ENCODE data around the gene NGFR. TPM values are rescaled to one million over a fixed set of nuclear protein-coding genes. Genes with fewer than 3 reads are reported as not detected.

NGFR gene
- total and polyA plus RNA-seq, 2 experiments from 2014 or later: 0.43 to 0.81 TPM

DNA sequence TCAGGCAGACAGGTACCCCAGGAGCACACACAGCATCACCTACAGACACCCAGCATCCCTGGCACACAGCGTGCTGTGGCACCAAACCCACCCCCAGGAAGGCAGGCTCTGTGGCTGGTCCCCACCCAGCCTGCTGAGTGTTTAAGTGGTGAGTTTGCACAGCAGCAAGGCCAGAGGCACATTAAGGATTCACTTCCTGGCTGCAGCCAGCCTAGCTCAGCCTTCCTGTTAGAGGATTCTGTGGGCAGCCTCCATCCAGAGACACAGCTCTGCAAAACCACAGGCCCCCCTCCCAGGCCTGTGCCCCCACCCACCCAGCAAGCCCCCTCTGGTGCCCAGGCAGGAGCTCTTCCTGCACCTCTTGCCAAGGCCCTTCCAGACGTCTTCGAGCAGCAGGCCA, 44.4 kb upstream of the NGFR start:
- Histone ChIP-seq H2AFZ (peak overlapping the region; percentile 49), H4K20me1 (ENCODE audit: insufficient read depth) (no peaks in the 10 kb centered on the region), H3K27me3 (replicated peaks; ENCODE audit: insufficient read depth) (no peaks in the 10 kb centered on the region), H3K36me3 (ENCODE audit: low read depth) (no peaks in the 10 kb centered on the region), H3K9me3 (ENCODE audit: low read depth) (no peaks in the 10 kb centered on the region), H3K4me2 (ENCODE audit: unreplicated experiment) (no peak overlapping the region), H3K27ac (peak overlapping the region; percentile 43), H3K9ac (peak overlapping the region; percentile 53), H3K4me3 (no peak overlapping the region), H3K79me2 (ENCODE audit: insufficient read depth) (no peaks in the 10 kb centered on the region), H3K9me2 (ENCODE audit: insufficient read depth) (no peaks in the 10 kb centered on the region), H3K4me1 (ENCODE audit: insufficient read depth) (peaks cover 35% of the 10 kb centered on the region), H3F3A (ENCODE audit: insufficient read depth) (peaks cover under 1% of the 10 kb centered on the region; the same call in 1 of the 2 replicates)
- WGBS, 2 experiments (ENCODE audit: low coverage in 1 of 2, low lambda C conversion rate in 2 of 2, missing lambda C conversion rate in 2 of 2): 38 to 50% methylated on average over 3 of the region's 3 CpGs
- in situ Hi-C loops (cut with MboI): no loop called here
- TF ChIP-seq EZH2phosphoT487 (IDR thresholded peaks at IDR 0.05; ENCODE audit: insufficient read depth, low read depth) (no peak), EZH2 (IDR thresholded peaks at IDR 0.05; ENCODE audit: insufficient read depth, poor library complexity, severe bottlenecking) (no peak)
- DNase-seq: peak; percentile 85

DNA sequence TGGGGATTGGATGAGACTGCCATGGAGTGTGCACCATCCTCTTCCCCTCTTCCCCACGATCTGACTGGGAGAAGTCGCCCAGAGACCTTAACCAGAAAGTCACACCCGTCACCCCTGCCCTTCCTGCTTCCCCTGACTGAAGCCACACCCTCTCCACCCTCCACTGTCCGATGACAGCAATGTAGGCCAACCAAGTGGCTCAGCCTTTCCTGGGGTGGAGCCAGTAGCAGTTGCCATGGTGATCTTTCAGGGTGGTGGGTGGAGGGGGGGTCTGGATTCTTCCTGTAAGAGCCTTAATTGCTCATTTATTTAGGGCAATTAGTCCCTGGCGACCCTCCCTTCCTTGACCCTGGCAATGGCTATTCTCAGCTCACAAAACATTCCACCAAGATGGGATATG, 42.9 kb upstream of the NGFR start:
- DNase-seq: no peak
- peaks cover 46% of the 10 kb centered on the region for H3K4me1 ChIP-seq (ENCODE audit: insufficient read depth)

DNA sequence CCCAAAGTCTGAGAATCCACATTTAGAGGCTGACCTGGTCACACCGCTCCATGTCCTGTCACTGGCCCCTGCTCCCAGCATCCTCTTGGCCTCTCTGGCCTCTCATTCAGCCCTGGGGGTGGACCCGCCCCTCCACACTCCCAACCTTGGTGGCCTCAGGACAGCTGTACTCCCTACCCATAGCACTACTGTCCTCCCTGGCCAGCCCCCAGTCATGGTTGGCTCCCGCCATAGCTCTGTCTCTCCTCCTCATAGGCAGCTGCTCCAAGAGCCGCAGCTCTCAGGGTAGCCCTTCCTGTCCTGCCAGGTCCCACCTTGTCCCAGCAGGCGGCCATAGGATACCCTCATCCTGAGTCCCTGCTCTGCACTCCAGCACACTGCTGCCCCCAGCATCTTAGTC, 42.4 kb upstream of the NGFR start:
- H3K79me2 ChIP-seq (ENCODE audit: insufficient read depth): no peaks in the 10 kb centered on the region
- no peak overlapping the region for H2AFZ ChIP-seq
- no peak overlapping the region for H3K27ac ChIP-seq
- in situ Hi-C loops (cut with MboI): no loop called here
- TF ChIP-seq EZH2 (IDR thresholded peaks at IDR 0.05; ENCODE audit: insufficient read depth, poor library complexity, severe bottlenecking) (no peak), EZH2phosphoT487 (IDR thresholded peaks at IDR 0.05; ENCODE audit: insufficient read depth, low read depth) (no peak)
- H4K20me1 ChIP-seq (ENCODE audit: insufficient read depth): no peaks in the 10 kb centered on the region
- peaks cover 46% of the 10 kb centered on the region for H3K4me1 ChIP-seq (ENCODE audit: insufficient read depth)
- H3K9me3 ChIP-seq (ENCODE audit: low read depth): no peaks in the 10 kb centered on the region
- no peak overlapping the region for H3K9ac ChIP-seq
- H3F3A ChIP-seq (ENCODE audit: insufficient read depth): peaks cover 14% of the 10 kb centered on the region
- H3K4me2 ChIP-seq (ENCODE audit: unreplicated experiment): no peak overlapping the region
- no peaks in the 10 kb centered on the region for H3K36me3 ChIP-seq (ENCODE audit: low read depth)
- no peaks in the 10 kb centered on the region for H3K27me3 ChIP-seq (replicated peaks; ENCODE audit: insufficient read depth)
- no peaks in the 10 kb centered on the region for H3K9me2 ChIP-seq (ENCODE audit: insufficient read depth)
- H3K4me3 ChIP-seq: no peak overlapping the region
- WGBS, 2 experiments (ENCODE audit: low coverage in 1 of 2, low lambda C conversion rate in 2 of 2, missing lambda C conversion rate in 2 of 2): 94 to 95% methylated on average over 5 of the region's 5 CpGs
- DNase-seq: no peak

More for the DNA sequence above, 42.9 kb upstream of the NGFR start:
- no peak overlapping the region for H2AFZ ChIP-seq
- H3K27ac ChIP-seq: no peak overlapping the region
- no peaks in the 10 kb centered on the region for H3K79me2 ChIP-seq (ENCODE audit: insufficient read depth)
- WGBS, 2 experiments (ENCODE audit: low coverage in 1 of 2, low lambda C conversion rate in 2 of 2, missing lambda C conversion rate in 2 of 2): 63 to 77% methylated on average over 5 of the region's 5 CpGs
- H3K27me3 ChIP-seq (replicated peaks; ENCODE audit: insufficient read depth): no peaks in the 10 kb centered on the region
- H3K9me2 ChIP-seq (ENCODE audit: insufficient read depth): no peaks in the 10 kb centered on the region
- no peaks in the 10 kb centered on the region for H3K9me3 ChIP-seq (ENCODE audit: low read depth)
- TF ChIP-seq EZH2 (IDR thresholded peaks at IDR 0.05; ENCODE audit: insufficient read depth, poor library complexity, severe bottlenecking) (no peak), EZH2phosphoT487 (IDR thresholded peaks at IDR 0.05; ENCODE audit: insufficient read depth, low read depth) (no peak)
- no peak overlapping the region for H3K9ac ChIP-seq
- H3K36me3 ChIP-seq (ENCODE audit: low read depth): no peaks in the 10 kb centered on the region
- no peak overlapping the region for H3K4me3 ChIP-seq
- H3K4me2 ChIP-seq (ENCODE audit: unreplicated experiment): no peak overlapping the region
- no peaks in the 10 kb centered on the region for H4K20me1 ChIP-seq (ENCODE audit: insufficient read depth)
- peaks cover 13% of the 10 kb centered on the region for H3F3A ChIP-seq (ENCODE audit: insufficient read depth)
- in situ Hi-C loops (cut with MboI): no loop called here

DNA sequence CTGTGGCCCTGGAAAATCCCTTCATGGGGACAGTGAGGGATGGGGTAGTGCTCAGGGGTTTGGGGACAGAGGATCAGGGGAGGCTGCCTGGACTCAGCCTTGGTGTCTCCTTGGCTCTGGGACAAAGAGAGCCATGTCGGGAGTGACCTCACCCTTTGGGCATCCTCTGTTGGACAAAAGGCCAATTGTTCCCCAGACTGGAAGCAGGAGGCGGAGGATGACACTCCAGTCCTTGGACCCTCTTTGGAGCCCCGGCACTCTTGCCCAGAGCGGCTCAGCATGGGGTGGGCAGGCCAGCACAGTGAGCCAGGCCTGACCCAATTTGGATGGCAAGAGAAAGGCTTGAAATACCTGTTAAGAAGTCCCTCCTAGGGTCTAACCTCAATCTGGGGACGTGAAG, 41.0 kb upstream of the NGFR start:
- H3K9me2 ChIP-seq (ENCODE audit: insufficient read depth): no peaks in the 10 kb centered on the region
- no peak overlapping the region for H2AFZ ChIP-seq
- no peaks in the 10 kb centered on the region for H3K9me3 ChIP-seq (ENCODE audit: low read depth)
- in situ Hi-C loops (cut with MboI): no loop called here
- no peaks in the 10 kb centered on the region for H3K36me3 ChIP-seq (ENCODE audit: low read depth)
- TF ChIP-seq EZH2 (IDR thresholded peaks at IDR 0.05; ENCODE audit: insufficient read depth, poor library complexity, severe bottlenecking) (no peak), EZH2phosphoT487 (IDR thresholded peaks at IDR 0.05; ENCODE audit: insufficient read depth, low read depth) (no peak)
- peak; percentile 82 for DNase-seq
- no peaks in the 10 kb centered on the region for H3K79me2 ChIP-seq (ENCODE audit: insufficient read depth)
- no peak overlapping the region for H3K9ac ChIP-seq
- no peak overlapping the region for H3K4me3 ChIP-seq
- peaks cover 14% of the 10 kb centered on the region for H3F3A ChIP-seq (ENCODE audit: insufficient read depth)
- no peaks in the 10 kb centered on the region for H4K20me1 ChIP-seq (ENCODE audit: insufficient read depth)
- H3K4me1 ChIP-seq (ENCODE audit: insufficient read depth): peaks cover 40% of the 10 kb centered on the region
- H3K27ac ChIP-seq: 0 out of 2 replicates have a peak overlapping the region, but pooled peaks have one; percentile 9
- no peaks in the 10 kb centered on the region for H3K27me3 ChIP-seq (replicated peaks; ENCODE audit: insufficient read depth)
- peak overlapping the region; percentile 3 for H3K4me2 ChIP-seq (ENCODE audit: unreplicated experiment)
- WGBS, 2 experiments (ENCODE audit: low coverage in 1 of 2, low lambda C conversion rate in 2 of 2, missing lambda C conversion rate in 2 of 2): 36 to 39% methylated on average over 5 of the region's 5 CpGs
